Effector memory CD8-positive, alpha-beta T cell (primary cell): ENCODE measurements around the gene MCM3.

Experiments
- ATAC-seq: fragments of 150-1000 bp; cut with Tn5 transposase; replicated peaks from 2 replicates; pipeline ENCODE4 v1.10.0; 2021; ENCODE audit warnings: mild to moderate bottlenecking, moderate library complexity
- DNase-seq, 3 experiments: peaks; one replicate each; pipeline ENCODE4 v3.0.0; 2021
- H3K27ac Mint-ChIP-seq, 2 donors: one replicate each; pipeline ENCODE4 v1.8.0; 2022; ENCODE audit warnings: mild to moderate bottlenecking in 2 of 2, mixed read lengths in 2 of 2, moderate library complexity in 2 of 2
- H3K27me3 Mint-ChIP-seq, 2 donors: one replicate each; pipeline ENCODE4 v1.8.0; 2022; ENCODE audit warnings: mixed read lengths in 2 of 2
- H3K36me3 Mint-ChIP-seq: one replicate; pipeline ENCODE4 v1.8.0; 2022; ENCODE audit warnings: mild to moderate bottlenecking, moderate library complexity, mixed read lengths; ENCODE audit not compliant: insufficient read depth
- H3K4me1 Mint-ChIP-seq, 2 donors: one replicate each; pipeline ENCODE4 v1.8.0; 2022; ENCODE audit warnings: low read depth in 2 of 2, mixed read lengths in 2 of 2
- H3K4me3 Mint-ChIP-seq, 2 donors: one replicate each; pipeline ENCODE4 v1.8.0; 2022; ENCODE audit warnings: mild to moderate bottlenecking in 2 of 2, mixed read lengths in 2 of 2, moderate library complexity in 2 of 2
- H3K9me3 Mint-ChIP-seq, 2 donors: one replicate each; pipeline ENCODE4 v1.8.0; 2022; ENCODE audit warnings: mixed read lengths in 2 of 2

The MCM3 gene

DNA sequence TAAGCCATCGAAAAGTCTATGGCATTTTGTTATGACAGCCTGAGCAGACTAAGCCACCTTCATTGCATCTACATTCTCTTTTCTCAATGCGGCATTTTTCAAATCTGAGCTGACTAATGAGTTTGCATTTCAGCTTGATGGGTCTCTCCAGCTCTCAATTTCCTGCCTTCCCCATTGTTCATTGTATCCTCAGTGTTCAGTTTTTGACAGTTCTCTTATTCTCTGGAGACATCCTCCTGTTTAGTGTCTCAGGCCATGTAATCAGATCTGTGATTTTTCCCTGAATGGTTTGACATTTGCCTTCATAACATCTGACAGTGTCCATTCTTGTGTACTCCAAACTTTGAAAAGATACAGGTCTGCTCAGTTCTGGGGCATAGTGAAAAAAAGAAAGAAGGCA is 27.9 kb upstream of the MCM3 start:
- no peaks in the 10 kb centered on the region for H3K9me3 Mint-ChIP-seq
- ATAC-seq, result no peak
- H3K4me3 Mint-ChIP-seq, result no peak overlapping the region
- no peaks in the 10 kb centered on the region for H3K36me3 Mint-ChIP-seq
- no peak for DNase-seq
- peaks cover 16 to 17% of the 10 kb centered on the region in 2 donors for H3K4me1 Mint-ChIP-seq
- H3K27me3 Mint-ChIP-seq, result no peaks in the 10 kb centered on the region
- no peak overlapping the region for H3K27ac Mint-ChIP-seq

- DNase-seq (no peak), ATAC-seq (no peak)
- Mint-ChIP-seq H3K36me3 (no peaks in the 10 kb centered on the region), H3K4me1 (peaks cover 27 to 28% of the 10 kb centered on the region in 2 donors), H3K27ac (peak overlapping the region in 1 of 2 donors; percentile 30), H3K4me3 (no peak overlapping the region), H3K9me3 (no peaks in the 10 kb centered on the region), H3K27me3 (no peaks in the 10 kb centered on the region)
Measured at GRCh38 chr6:52310932-52311331, 26.4 kb upstream of the MCM3 start.

DNA sequence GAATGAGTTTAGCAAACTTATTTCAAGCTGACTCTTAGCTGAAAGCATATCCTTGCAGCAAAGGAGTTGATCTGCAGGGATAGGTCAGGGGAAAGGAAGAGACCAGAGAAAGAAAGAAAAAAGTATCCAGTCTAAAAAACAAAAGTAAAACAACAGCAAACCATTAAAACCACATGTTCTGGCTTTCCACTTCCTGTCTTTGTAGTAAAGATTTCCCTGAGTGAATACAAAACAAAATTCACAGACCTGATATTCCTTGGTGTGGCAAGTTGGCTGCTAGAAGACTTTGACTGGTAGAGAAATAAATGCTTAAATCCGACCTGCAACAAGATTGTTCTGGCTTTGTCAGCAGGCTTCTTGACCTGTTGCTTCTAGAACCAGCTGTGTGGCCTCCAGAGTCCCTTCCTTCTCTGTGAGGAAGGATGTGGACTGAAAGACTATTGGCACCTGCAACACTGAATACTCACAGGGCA is 23.4 kb upstream of the MCM3 start:
- Mint-ChIP-seq H3K27ac (peak overlapping the region; percentile 92 to 93), H3K36me3 (peaks cover 3% of the 10 kb centered on the region), H3K4me1 (peaks cover 39 to 47% of the 10 kb centered on the region in 2 donors), H3K9me3 (no peaks in the 10 kb centered on the region), H3K4me3 (peak overlapping the region; percentile 68 to 77), H3K27me3 (no peaks in the 10 kb centered on the region)
- DNase-seq (no peak), ATAC-seq (peak; percentile 47)

DNA sequence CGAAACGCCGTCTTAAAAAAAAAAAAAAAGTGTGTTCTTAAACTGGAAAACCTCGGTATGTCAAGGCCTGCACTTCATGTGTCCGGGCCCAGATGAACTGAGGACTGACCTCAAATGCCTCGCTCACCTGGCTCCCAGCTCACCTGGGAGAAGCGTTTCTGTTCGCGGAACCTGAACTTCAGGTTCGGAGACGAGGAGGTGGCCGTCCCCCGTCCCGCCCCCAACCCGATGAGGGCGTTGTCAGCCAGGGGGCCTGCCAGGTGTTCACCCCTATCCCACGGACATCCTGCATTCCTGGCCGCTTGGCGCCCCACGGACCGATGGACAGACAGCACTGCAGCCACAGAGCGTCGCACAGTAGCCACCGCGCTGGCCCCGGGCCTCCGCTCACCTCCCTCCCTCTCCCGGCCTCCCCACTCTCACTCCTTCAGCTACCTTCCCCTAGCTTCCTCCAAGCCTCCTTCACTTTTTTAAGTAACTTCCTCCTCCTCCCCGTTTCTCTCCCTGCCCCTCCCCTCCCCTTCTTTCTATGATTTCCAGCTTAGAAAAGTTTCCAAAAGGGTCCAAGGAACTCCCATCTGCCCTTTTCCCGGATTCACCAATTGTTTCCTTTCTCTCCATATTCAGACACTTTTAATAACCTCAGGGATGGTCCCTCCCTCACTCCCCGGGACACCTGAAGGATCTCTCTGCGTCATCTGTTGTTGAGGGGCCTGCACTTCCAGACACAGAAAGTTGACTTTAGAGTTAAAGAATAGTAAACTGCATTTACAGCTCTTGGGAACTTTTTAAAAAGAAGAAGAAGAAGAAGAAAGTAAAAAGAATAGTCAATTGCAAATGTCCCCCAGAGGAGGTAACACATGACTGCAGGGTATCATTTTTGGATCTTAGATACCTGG is 22.7 kb upstream of the MCM3 start:
- H3K4me1 Mint-ChIP-seq, result peaks cover 39 to 47% of the 10 kb centered on the region in 2 donors

DNA sequence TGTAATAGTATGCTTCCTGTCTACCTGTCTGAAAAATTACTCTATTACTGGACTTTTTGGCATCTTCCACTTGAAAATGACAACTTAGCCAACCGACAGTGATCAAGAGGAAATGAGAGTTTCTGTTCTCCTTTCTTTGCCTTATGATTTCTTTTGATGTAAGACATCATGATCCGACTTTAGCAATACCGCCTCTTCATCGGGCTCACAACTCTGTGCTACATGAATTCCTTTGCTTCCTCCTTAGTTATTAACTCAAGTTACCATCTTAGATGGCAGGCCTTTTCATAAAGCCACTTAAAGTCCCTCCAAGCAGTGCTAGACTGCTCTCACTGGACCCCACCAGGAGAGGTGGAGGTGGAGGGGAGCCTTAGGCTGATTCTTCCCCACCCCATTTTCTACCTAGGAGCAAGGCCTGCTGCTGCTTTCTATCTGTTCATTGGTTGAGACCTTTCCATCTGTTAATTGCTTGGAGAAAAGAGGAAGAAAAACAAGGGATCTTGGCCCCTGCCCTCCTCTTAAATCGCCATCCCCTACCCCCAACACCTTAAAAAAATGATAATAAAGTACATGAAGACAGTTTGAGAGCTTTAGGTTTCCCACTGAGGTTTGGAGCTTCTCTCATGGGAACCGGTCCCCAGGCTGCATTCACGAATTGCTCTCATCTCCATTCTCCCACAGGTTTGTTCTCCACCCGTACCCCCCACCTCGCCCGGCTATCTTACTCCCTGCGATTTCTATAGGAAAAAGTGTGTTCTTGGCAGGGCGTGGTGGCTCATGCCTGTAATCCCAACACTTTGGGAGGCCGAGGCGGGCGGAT is 21.6 kb upstream of the MCM3 start:
- no peaks in the 10 kb centered on the region for H3K9me3 Mint-ChIP-seq
- ATAC-seq (peak; percentile 35), DNase-seq (no peak)
- H3K4me1 Mint-ChIP-seq, result peaks cover 39 to 47% of the 10 kb centered on the region in 2 donors
- peak overlapping the region; percentile 92 to 93 for H3K27ac Mint-ChIP-seq
- H3K4me3 Mint-ChIP-seq, result peak overlapping the region; percentile 26 to 66
- H3K27me3 Mint-ChIP-seq, result no peaks in the 10 kb centered on the region
- H3K36me3 Mint-ChIP-seq, result peaks cover 3% of the 10 kb centered on the region

More for the DNA sequence above, 22.7 kb upstream of the MCM3 start:
- no peak for DNase-seq
- peak overlapping the region; percentile 68 to 77 for H3K4me3 Mint-ChIP-seq
- peak overlapping the region; percentile 92 to 93 for H3K27ac Mint-ChIP-seq
- ATAC-seq, result no peak
- no peaks in the 10 kb centered on the region for H3K27me3 Mint-ChIP-seq
- peaks cover 3% of the 10 kb centered on the region for H3K36me3 Mint-ChIP-seq
- no peaks in the 10 kb centered on the region for H3K9me3 Mint-ChIP-seq

- ATAC-seq (peak; percentile 35), DNase-seq (no peak)
- Mint-ChIP-seq H3K27me3 (no peaks in the 10 kb centered on the region), H3K4me3 (peak overlapping the region; percentile 46 to 66), H3K27ac (peak overlapping the region; percentile 92 to 93), H3K4me1 (peaks cover 39 to 47% of the 10 kb centered on the region in 2 donors), H3K9me3 (no peaks in the 10 kb centered on the region), H3K36me3 (peaks cover 3% of the 10 kb centered on the region)
Measured at GRCh38 chr6:52305411-52305810, 20.9 kb upstream of the MCM3 start.

DNA sequence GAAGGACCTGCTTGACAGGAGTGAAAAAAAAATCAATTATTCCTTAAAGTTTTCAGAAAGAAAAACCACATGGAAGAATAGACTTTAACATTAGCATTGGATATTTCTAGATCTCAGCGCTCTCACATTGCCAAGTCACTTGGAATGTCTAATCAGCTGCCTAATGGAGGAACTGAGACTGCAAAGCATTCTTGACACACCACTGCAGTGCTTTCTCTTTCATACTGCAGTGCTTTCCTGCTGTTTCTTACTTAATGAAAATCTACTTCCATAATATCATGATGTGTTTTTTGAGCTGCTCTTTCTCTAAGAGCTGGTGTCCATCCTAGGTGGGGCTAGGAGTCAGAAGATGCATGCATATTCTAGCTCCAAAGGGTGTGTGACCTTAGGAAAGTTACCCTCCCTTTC is 20.4 kb upstream of the MCM3 start:
- Mint-ChIP-seq H3K4me1 (peaks cover 37 to 45% of the 10 kb centered on the region in 2 donors), H3K9me3 (no peaks in the 10 kb centered on the region), H3K27ac (peak overlapping the region; percentile 92 to 93), H3K27me3 (no peaks in the 10 kb centered on the region), H3K4me3 (peak overlapping the region; percentile 46 to 66), H3K36me3 (peaks cover 3% of the 10 kb centered on the region)
- no peak for DNase-seq
- ATAC-seq, result peak; percentile 27

DNA sequence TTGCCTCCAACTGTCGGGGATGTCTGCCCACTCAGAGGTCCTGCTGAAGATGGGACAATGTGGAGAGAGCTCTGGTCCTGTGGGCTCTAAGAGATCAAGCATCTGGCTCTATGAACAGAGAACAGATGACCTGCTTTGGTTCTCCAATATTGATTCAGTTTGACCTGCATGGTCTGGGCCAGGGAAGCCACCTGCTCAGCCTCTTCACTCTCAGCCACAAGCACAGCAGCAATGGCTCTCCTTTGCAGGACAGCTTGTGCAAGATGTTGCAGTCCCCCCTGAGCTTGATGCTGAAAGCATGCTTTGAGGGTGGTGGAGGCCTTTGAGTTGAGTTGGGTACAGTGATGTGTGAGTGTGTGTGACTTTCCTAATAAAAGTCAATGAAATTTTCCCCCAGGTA is 18.6 kb upstream of the MCM3 start:
- DNase-seq (no peak), ATAC-seq (no peak)
- Mint-ChIP-seq H3K4me1 (peaks cover 29 to 38% of the 10 kb centered on the region in 2 donors), H3K27ac (peak overlapping the region; percentile 74 to 92), H3K9me3 (no peaks in the 10 kb centered on the region), H3K36me3 (peaks cover 3% of the 10 kb centered on the region), H3K4me3 (no peak overlapping the region), H3K27me3 (no peaks in the 10 kb centered on the region)

DNA sequence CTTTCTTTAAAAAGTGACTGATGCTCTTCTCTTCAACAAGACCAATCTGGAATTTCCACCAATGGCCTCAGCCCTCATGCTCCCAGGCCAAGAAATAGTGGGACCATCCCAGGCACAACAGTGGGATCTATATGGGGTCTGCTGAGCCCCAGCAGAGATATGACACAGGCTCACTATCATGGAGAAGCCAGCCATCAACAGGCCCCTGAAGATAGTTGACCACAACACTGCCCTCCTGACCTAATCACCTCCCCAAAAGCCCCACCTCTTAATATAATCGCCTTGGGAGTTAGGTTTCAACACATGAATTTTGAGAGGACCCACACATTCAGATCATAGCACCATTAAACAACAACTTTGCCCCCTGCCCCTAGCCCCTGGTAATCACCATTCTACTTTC is 16.8 kb upstream of the MCM3 start:
- ATAC-seq (no peak), DNase-seq (no peak)
- no peak overlapping the region for H3K4me3 Mint-ChIP-seq
- no peaks in the 10 kb centered on the region for H3K9me3 Mint-ChIP-seq
- peaks cover 22 to 39% of the 10 kb centered on the region in 2 donors for H3K4me1 Mint-ChIP-seq
- no peak overlapping the region for H3K27ac Mint-ChIP-seq
- no peaks in the 10 kb centered on the region for H3K27me3 Mint-ChIP-seq
- peaks cover 3% of the 10 kb centered on the region for H3K36me3 Mint-ChIP-seq

DNA sequence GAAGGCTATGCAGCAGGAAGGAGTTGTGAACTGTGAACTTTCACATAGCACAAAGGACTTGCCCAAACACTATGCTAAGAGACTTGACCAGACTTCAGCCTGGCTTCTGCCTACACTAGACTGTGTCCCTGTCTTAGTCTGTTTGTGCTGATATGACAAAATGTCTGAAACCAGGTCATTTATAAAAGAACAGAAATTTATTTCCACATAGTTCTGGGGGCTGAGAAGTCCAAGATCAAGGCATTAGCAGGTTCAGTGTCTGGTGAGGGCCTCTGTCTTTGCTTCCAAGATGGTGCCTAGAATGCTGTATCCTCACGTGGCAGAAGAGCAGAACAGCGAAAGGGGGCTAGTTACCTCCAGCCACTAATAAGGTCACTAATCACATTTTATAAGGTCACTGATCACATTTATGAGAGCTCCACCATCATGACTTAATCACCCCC is 16.0 kb upstream of the MCM3 start:
- ATAC-seq, result no peak
- Mint-ChIP-seq H3K4me3 (no peak overlapping the region), H3K9me3 (no peaks in the 10 kb centered on the region), H3K27ac (no peak overlapping the region), H3K27me3 (no peaks in the 10 kb centered on the region), H3K36me3 (peaks cover 4% of the 10 kb centered on the region), H3K4me1 (peaks cover 20 to 38% of the 10 kb centered on the region in 2 donors)
- DNase-seq, result no peak

DNA sequence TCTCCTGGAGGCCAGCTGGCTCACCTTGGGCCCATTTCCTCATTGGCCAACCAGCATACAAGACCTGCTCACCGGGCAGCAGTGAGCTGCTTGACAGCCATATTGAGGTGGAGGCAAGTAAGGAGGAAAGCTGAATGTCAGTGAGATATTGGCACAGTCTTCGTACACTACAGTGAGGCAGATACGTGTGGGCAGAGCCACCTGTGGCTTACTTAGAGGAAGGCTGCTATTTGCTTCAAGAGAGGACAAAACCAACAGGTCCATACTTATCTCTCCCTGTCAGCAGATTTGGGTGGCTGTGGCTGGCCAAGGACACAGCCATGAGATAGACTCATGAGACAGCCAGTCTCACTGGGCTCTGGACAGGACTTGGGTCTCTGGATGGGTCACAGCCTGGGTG is 15.1 kb upstream of the MCM3 start:
- peaks cover 11 to 35% of the 10 kb centered on the region in 2 donors for H3K4me1 Mint-ChIP-seq
- peak overlapping the region in 1 of 2 donors; percentile 66 for H3K27ac Mint-ChIP-seq
- no peaks in the 10 kb centered on the region for H3K9me3 Mint-ChIP-seq
- ATAC-seq (no peak), DNase-seq (no peak)
- peaks cover 5% of the 10 kb centered on the region for H3K36me3 Mint-ChIP-seq
- H3K4me3 Mint-ChIP-seq, result no peak overlapping the region
- H3K27me3 Mint-ChIP-seq, result no peaks in the 10 kb centered on the region

DNA sequence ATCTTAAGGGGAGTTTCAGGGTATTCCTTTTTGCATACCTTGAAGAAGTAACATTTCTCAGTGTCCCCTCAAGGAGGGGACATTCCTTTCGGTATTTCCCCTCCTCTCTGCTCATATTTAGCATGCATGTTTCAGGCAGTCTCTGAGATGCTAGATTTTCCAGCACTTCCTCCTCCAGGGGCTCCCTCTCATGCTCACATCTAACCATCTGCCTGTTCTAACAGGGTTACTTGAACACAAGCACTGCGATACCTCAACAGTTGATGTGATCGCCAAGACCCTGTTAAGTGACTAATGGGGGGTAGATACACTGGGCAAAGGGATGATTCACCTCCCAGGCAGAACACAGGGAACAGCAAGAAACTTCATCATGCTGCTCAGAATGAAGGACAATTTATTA is 12.9 kb upstream of the MCM3 start:
- no peak for ATAC-seq
- Mint-ChIP-seq H3K4me3 (peak overlapping the region; percentile 69 to 78), H3K36me3 (peaks cover 2% of the 10 kb centered on the region), H3K4me1 (peaks cover 9 to 31% of the 10 kb centered on the region in 2 donors), H3K9me3 (no peaks in the 10 kb centered on the region), H3K27me3 (no peaks in the 10 kb centered on the region), H3K27ac (peak overlapping the region; percentile 94 to 98)
- no peak for DNase-seq

DNA sequence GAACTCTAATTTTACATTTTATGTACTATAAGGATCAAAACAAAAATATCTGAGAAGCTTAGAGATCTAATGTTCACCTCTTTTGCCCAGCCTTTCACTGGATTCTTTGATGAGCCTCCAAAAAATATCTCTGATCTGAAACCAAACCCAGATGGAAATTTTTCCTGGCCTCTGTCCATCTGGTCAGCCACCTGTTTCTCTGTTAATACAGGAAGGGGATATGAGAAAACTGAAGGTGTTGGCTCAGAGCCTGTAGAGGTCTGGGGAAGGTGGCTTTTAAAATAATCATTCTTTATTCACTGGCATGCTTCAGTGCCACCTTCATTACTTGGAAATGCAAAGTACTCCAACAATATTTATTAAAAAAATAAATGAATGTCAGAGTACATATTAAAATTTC is 8.5 kb upstream of the MCM3 start:
- Mint-ChIP-seq H3K9me3 (no peaks in the 10 kb centered on the region), H3K36me3 (peaks cover 2% of the 10 kb centered on the region), H3K27me3 (no peaks in the 10 kb centered on the region), H3K4me1 (peaks cover 9 to 31% of the 10 kb centered on the region in 2 donors), H3K27ac (no peak overlapping the region), H3K4me3 (no peak overlapping the region)
- DNase-seq, result no peak
- ATAC-seq, result no peak
